GM19395 (cell line): ENCODE results near the gene PRUNE2.
A peak's percentile ranks its signal among the peaks of the same experiment; 100 is the strongest.
"Not testable (repeated sequence)": the region's sequence is repeated elsewhere in the genome, so short reads cannot be mapped to it uniquely, and the experiment has no call there.

Experiments used
- ATAC-seq: cut with Tn5 transposase; IDR thresholded peaks from one replicate; pipeline ENCODE4 v1.9.1; 2021; ENCODE audit warnings: mild to moderate bottlenecking, moderate library complexity; ENCODE audit not compliant: unreplicated experiment

Gene PRUNE2

GRCh38 chr9:76873821-76874220 lies 32.1 kb downstream of the PRUNE2 start:
- no peak for ATAC-seq

GRCh38 chr9:76873056-76873792 lies 32.7 kb downstream of the PRUNE2 start:
- ATAC-seq = no peak

- no peak for ATAC-seq
Observed at GRCh38 chr9:76868897-76869296, 37.0 kb downstream of the PRUNE2 start.

GRCh38 chr9:76866689-76867088 lies 39.2 kb downstream of the PRUNE2 start:
- ATAC-seq = no peak

GRCh38 chr9:76863832-76864231 lies 42.1 kb downstream of the PRUNE2 start:
- ATAC-seq = no peak

GRCh38 chr9:76859860-76860259 lies 46.1 kb downstream of the PRUNE2 start:
- ATAC-seq = no peak

- not testable (repeated sequence) for ATAC-seq
Observed at GRCh38 chr9:76858248-76858647, 47.7 kb downstream of the PRUNE2 start.

GRCh38 chr9:76856016-76856415 lies 49.9 kb downstream of the PRUNE2 start:
- no peak for ATAC-seq

- ATAC-seq = no peak
Observed at GRCh38 chr9:76855015-76855414, 50.9 kb downstream of the PRUNE2 start.

GRCh38 chr9:76852026-76852425 lies 53.9 kb downstream of the PRUNE2 start:
- ATAC-seq = no peak

- ATAC-seq = no peak
Observed at GRCh38 chr9:76846297-76846696, 59.6 kb downstream of the PRUNE2 start.

GRCh38 chr9:76845254-76845653 lies 60.7 kb downstream of the PRUNE2 start:
- ATAC-seq = no peak

GRCh38 chr9:76835571-76836283 lies 70.2 kb downstream of the PRUNE2 start:
- ATAC-seq = no peak

GRCh38 chr9:76828447-76828846 lies 77.5 kb downstream of the PRUNE2 start:
- ATAC-seq = no peak

- no peak for ATAC-seq
Observed at GRCh38 chr9:76827296-76828080, 78.4 kb downstream of the PRUNE2 start.

- no peak for ATAC-seq
Observed at GRCh38 chr9:76820431-76820830, 85.5 kb downstream of the PRUNE2 start.

GRCh38 chr9:76818271-76818670 lies 87.6 kb downstream of the PRUNE2 start:
- no peak for ATAC-seq

- ATAC-seq = no peak
Observed at GRCh38 chr9:76817489-76817888, 88.4 kb downstream of the PRUNE2 start.

- ATAC-seq = no peak
Observed at GRCh38 chr9:76812591-76812990, 93.3 kb downstream of the PRUNE2 start.

- ATAC-seq = peak; percentile 87
Observed at GRCh38 chr9:76810377-76810957, 95.4 kb downstream of the PRUNE2 start.

- no peak for ATAC-seq
Observed at GRCh38 chr9:76808636-76809035, 97.3 kb downstream of the PRUNE2 start.
